ENCODE results near the gene PIGQ. TPM values are rescaled to one million over a fixed set of nuclear protein-coding genes. Genes with fewer than 3 reads are reported as not detected.

PIGQ gene
- total and polyA plus RNA-seq, 4 donors, result 34.9 to 98.2 (median 61.4) TPM

DNA sequence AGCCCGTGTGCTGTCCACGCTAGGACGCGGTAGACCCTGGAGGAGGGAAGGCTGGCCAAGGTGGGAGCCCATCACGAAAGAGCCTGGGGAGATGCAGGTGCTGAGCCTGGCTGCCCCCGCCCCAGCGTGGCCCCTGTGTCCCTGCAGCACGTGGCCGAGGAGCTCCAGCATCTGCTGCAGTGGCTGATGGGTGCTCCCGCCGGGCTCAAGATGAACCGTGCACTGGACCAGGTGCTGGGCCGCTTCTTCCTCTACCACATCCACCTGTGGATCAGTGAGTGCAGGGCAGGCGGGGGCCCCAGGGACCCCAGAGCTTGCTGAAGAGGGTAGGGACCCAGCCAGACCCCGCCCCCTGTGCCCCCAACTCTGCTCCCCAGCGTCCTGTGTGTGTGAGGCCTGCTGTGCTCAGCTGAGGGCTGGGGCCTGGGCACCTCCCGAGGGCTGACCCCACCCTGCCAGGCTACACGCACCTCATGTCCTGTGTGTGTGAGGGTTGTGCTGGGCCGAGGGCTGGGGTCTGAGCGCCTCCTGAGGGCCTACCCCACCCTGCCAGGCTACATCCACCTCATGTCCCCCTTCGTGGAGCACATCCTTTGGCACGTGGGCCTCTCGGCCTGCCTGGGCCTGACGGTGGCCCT is 8.6 kb downstream of the PIGQ start:
- no peaks in the 10 kb centered on the region for H3K9me3 ChIP-seq (ENCODE audit: control insufficient read depth in 4 of 4, insufficient read depth in 3 of 4, low read length in 3 of 4)
- no peaks in the 10 kb centered on the region for H3K4me1 ChIP-seq (ENCODE audit: control insufficient read depth in 5 of 5, insufficient read depth in 5 of 5, low read length in 5 of 5)
- ATAC-seq (ENCODE audit: insufficient read depth, low FRiP score), result no peak
- no peak overlapping the region for H3K9ac ChIP-seq (ENCODE audit: insufficient read depth in 1 of 2, low read length in 2 of 2)
- peaks cover 0 to 47% (median 3%) of the 10 kb centered on the region in 4 donors for H3K36me3 ChIP-seq (ENCODE audit: control insufficient read depth in 4 of 4, insufficient read depth in 4 of 4, low read length in 4 of 4)
- no peak overlapping the region for H3K27ac ChIP-seq (ENCODE audit: low read depth in 1 of 2, low read length in 1 of 2)
- DNase-seq, result no peak
- WGBS, 2 donors, result 84 to 89% methylated on average over 24 of the region's 24 CpGs
- H3K4me3 ChIP-seq, result no peak overlapping the region
- H3K27me3 ChIP-seq (ENCODE audit: control insufficient read depth in 3 of 3, insufficient read depth in 3 of 3, low read length in 2 of 3), result no peaks in the 10 kb centered on the region
- TF ChIP-seq, protein P1, sequence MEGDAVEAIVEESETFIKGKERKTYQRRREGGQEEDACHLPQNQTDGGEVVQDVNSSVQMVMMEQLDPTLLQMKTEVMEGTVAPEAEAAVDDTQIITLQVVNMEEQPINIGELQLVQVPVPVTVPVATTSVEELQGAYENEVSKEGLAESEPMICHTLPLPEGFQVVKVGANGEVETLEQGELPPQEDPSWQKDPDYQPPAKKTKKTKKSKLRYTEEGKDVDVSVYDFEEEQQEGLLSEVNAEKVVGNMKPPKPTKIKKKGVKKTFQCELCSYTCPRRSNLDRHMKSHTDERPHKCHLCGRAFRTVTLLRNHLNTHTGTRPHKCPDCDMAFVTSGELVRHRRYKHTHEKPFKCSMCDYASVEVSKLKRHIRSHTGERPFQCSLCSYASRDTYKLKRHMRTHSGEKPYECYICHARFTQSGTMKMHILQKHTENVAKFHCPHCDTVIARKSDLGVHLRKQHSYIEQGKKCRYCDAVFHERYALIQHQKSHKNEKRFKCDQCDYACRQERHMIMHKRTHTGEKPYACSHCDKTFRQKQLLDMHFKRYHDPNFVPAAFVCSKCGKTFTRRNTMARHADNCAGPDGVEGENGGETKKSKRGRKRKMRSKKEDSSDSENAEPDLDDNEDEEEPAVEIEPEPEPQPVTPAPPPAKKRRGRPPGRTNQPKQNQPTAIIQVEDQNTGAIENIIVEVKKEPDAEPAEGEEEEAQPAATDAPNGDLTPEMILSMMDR (IDR thresholded peaks at IDR 0.05; ENCODE audit: control extremely low read depth, extremely low read depth), result no peak

DNA sequence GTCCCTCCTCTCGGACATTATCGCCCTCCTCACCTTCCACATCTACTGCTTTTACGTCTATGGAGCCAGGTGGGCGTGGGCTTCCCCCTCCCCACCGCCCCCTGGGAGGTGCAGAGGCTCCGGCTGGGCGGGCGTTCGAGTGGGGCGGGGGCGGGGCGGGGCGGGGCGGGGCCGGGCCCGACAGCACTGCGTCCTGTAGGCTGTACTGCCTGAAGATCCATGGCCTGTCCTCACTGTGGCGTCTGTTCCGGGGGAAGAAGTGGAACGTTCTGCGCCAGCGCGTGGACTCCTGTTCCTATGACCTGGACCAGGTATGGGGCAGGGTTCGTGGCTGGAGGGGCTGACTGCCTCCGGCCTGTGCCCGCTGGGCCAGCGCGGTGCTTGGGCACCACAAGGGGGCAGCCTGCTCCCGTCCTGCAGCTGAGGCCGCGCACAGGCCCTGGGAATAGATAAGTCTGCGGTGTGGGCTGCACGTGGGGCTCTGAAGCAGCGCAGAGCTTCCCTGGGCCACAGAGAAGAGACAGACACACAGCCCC is 9.2 kb downstream of the PIGQ start:
- no peak overlapping the region for H3K27ac ChIP-seq (ENCODE audit: low read depth in 1 of 2, low read length in 1 of 2)
- WGBS, 2 donors, result 15 to 17% methylated on average over 26 to 34 of the region's 34 CpGs
- no peak overlapping the region for H3K9ac ChIP-seq (ENCODE audit: insufficient read depth in 1 of 2, low read length in 2 of 2)
- no peaks in the 10 kb centered on the region for H3K9me3 ChIP-seq (ENCODE audit: control insufficient read depth in 4 of 4, insufficient read depth in 3 of 4, low read length in 3 of 4)
- peaks cover 0 to 43% (median 3%) of the 10 kb centered on the region in 4 donors for H3K36me3 ChIP-seq (ENCODE audit: control insufficient read depth in 4 of 4, insufficient read depth in 4 of 4, low read length in 4 of 4)
- no peaks in the 10 kb centered on the region for H3K27me3 ChIP-seq (ENCODE audit: control insufficient read depth in 3 of 3, insufficient read depth in 3 of 3, low read length in 2 of 3)
- no peaks in the 10 kb centered on the region for H3K4me1 ChIP-seq (ENCODE audit: control insufficient read depth in 5 of 5, insufficient read depth in 5 of 5, low read length in 5 of 5)
- peak; percentile 81 for ATAC-seq (ENCODE audit: insufficient read depth, low FRiP score)
- peak; percentile 45 to 55 (median 53) for DNase-seq
- no peak overlapping the region for H3K4me3 ChIP-seq
- TF ChIP-seq, protein P1 (IDR thresholded peaks at IDR 0.05; ENCODE audit: control extremely low read depth, extremely low read depth), result peak; percentile 72

DNA sequence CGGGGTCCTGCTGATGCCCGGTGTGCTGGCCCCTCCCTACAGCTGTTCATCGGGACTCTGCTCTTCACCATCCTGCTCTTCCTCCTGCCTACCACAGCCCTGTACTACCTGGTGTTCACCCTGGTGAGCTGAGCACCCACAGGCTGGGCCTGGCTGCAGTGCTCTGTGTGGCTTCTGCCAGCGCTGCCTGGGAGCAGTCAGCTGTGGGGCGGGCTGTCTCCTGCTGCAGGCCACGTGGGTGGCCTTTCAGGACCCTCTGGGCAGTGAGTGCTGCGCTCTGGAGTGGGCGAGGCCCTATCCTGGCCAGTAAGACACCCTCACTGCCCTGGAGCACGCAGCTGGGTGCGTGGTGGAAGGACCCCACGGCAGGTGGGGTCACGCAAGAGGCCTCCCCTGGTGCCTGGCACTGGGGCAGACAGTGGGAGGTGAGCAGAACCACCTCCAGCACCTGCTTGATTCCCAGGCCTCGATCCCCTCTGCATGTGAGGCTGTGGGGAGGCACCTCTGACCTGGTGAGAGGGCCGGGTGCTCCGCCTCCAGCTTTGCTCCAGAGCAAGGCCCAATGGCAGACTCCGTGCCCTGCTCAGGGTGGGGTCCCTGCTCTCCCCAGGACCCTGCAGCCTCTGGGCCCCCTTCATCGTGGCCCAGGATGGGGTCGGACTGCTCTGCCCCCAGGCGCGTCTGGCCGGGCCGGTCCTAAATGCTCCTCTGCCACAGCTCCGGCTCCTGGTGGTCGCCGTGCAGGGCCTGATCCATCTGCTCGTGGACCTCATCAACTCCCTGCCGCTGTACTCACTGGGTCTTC is 10.6 kb downstream of the PIGQ start:
- 94 to 95% methylated on average over 25 to 27 of the region's 27 CpGs for WGBS, 2 donors
- DNase-seq, result no peak

More for the DNA sequence above, 10.6 kb downstream of the PIGQ start:
- peaks cover 0 to 30% (median 0%) of the 10 kb centered on the region in 4 donors for H3K36me3 ChIP-seq (ENCODE audit: control insufficient read depth in 4 of 4, insufficient read depth in 4 of 4, low read length in 4 of 4)
- no peaks in the 10 kb centered on the region for H3K27me3 ChIP-seq (ENCODE audit: control insufficient read depth in 3 of 3, insufficient read depth in 3 of 3, low read length in 2 of 3)
- no peaks in the 10 kb centered on the region for H3K4me1 ChIP-seq (ENCODE audit: control insufficient read depth in 5 of 5, insufficient read depth in 5 of 5, low read length in 5 of 5)
- TF ChIP-seq, protein P1 (IDR thresholded peaks at IDR 0.05; ENCODE audit: control extremely low read depth, extremely low read depth), result no peak
- H3K27ac ChIP-seq (ENCODE audit: low read depth in 1 of 2, low read length in 1 of 2), result no peak overlapping the region
- H3K9ac ChIP-seq (ENCODE audit: insufficient read depth in 1 of 2, low read length in 2 of 2), result no peak overlapping the region
- no peak for ATAC-seq (ENCODE audit: insufficient read depth, low FRiP score)
- H3K9me3 ChIP-seq (ENCODE audit: control insufficient read depth in 4 of 4, insufficient read depth in 3 of 4, low read length in 3 of 4), result no peaks in the 10 kb centered on the region
- H3K4me3 ChIP-seq, result no peak overlapping the region

All from lung (tissue), 12 donors.